IMR-90 (cell line): ENCODE data around the gene ARSJ.

Source experiments
- POLR2A ChIP-seq: IDR thresholded peaks from 2 replicates; pipeline ENCODE4 v1.6.1; 2012; ENCODE audit warnings: mild to moderate bottlenecking, low read depth, low read length
- RCOR1 ChIP-seq: IDR thresholded peaks from 2 replicates; pipeline ENCODE4 v1.6.1; 2012; ENCODE audit warnings: mild to moderate bottlenecking, low read length, improper control_type of control experiment; ENCODE audit not compliant: insufficient replicate concordance
- TF ChIP-seq, protein P1 (sequence below): conservative IDR thresholded peaks from 2 replicates; pipeline ENCODE4 v1.5.1; 2012; ENCODE audit warnings: mild to moderate bottlenecking, low read depth, low read length, improper control_type of control experiment

DNA sequence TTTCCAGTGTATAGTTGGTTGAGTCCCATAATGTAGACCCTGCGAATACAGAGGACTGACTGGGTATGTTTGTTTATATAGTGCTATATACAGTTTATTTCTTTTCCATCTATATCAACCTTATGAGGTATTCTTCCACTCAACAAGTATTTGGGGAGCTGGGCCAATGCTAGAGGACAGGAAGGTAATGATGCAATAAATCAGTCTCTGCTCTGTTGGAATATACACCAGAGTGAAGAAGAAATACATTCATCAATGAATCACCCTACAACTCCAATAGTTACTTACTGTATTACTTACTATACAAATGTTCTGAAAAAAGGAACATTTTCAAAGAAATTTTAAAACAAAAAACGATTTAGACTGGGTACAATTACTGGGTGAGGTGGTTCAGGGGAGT is 2.1 kb upstream of the ARSJ start:
- TF ChIP-seq, protein P1, sequence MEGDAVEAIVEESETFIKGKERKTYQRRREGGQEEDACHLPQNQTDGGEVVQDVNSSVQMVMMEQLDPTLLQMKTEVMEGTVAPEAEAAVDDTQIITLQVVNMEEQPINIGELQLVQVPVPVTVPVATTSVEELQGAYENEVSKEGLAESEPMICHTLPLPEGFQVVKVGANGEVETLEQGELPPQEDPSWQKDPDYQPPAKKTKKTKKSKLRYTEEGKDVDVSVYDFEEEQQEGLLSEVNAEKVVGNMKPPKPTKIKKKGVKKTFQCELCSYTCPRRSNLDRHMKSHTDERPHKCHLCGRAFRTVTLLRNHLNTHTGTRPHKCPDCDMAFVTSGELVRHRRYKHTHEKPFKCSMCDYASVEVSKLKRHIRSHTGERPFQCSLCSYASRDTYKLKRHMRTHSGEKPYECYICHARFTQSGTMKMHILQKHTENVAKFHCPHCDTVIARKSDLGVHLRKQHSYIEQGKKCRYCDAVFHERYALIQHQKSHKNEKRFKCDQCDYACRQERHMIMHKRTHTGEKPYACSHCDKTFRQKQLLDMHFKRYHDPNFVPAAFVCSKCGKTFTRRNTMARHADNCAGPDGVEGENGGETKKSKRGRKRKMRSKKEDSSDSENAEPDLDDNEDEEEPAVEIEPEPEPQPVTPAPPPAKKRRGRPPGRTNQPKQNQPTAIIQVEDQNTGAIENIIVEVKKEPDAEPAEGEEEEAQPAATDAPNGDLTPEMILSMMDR = no peak
- no peak for TF ChIP-seq RCOR1
- TF ChIP-seq POLR2A = no peak
